Activated naive CD8-positive, alpha-beta T cell treated with anti-CD3 and anti-CD28 coated beads, Interleukin-2, amount 50 U/mL, for 24 hours (primary cell): ENCODE measurements around the gene NR1D1.

ENCODE experiments used
- ATAC-seq: fragments of 150-1000 bp; cut with Tn5 transposase; one replicate; pipeline ENCODE4 v1.10.0; 2021
- DNase-seq: peaks from one replicate; pipeline ENCODE4 v3.0.0; 2021
- H3K27ac Mint-ChIP-seq: one replicate; pipeline ENCODE4 v1.8.0; 2021; ENCODE audit warnings: mild to moderate bottlenecking, mixed read lengths
- H3K27me3 Mint-ChIP-seq: one replicate; pipeline ENCODE4 v1.8.0; 2021; ENCODE audit warnings: mixed read lengths
- H3K36me3 Mint-ChIP-seq: one replicate; pipeline ENCODE4 v1.8.0; 2021; ENCODE audit warnings: low read depth, mixed read lengths
- H3K4me1 Mint-ChIP-seq: one replicate; pipeline ENCODE4 v1.8.0; 2021; ENCODE audit warnings: mixed read lengths
- H3K4me3 Mint-ChIP-seq: one replicate; pipeline ENCODE4 v1.8.0; 2021; ENCODE audit warnings: mild to moderate bottlenecking, moderate library complexity, mixed read lengths
- H3K9me3 Mint-ChIP-seq: one replicate; pipeline ENCODE4 v1.8.0; 2021; ENCODE audit warnings: mixed read lengths

The NR1D1 gene

DNA sequence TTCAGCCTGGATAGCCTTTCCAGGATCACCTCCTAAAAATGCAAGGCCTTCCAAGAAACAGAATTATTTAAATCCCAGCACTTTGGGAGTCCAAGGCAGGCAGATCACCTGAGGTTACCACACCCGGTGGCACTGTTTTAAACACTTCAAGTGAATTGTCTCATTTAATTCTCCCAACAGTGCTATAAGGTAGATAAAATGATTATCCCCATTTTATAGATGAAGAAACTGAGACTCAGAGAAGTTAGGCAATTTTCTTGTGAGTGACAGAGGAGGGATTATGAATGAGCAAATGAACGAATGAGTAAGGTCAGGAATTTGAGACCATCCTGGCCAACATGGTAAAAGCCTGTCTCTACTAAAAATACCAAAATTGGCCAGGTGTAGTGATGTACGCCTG lies 20.8 kb downstream of the NR1D1 start:
- Mint-ChIP-seq H3K27ac (no peak overlapping the region), H3K4me1 (peaks cover 20% of the 10 kb centered on the region), H3K27me3 (no peaks in the 10 kb centered on the region), H3K36me3 (peaks cover 2% of the 10 kb centered on the region), H3K4me3 (no peak overlapping the region), H3K9me3 (no peaks in the 10 kb centered on the region)
- DNase-seq (no peak), ATAC-seq (no peak)

DNA sequence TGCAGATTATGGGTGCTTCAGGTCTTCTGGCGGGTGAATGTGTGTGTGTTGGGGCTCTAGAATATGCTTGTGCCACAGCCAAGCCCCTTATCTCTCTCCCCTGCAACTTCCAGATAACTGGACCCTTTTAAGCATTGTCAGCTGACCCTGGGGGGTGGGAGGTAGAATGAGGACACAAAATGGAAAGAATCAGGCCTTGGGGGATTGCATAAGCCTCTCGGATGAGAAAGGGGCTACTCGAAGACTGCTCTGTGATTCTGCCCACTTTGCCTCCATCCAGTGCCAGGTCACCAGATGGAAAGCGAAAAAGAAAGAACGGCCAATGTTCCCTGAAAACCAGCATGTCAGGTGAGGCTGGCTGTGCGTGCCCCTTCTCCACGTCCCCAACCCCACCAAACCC lies 23.8 kb downstream of the NR1D1 start:
- Mint-ChIP-seq H3K27me3 (no peaks in the 10 kb centered on the region), H3K4me1 (peaks cover 31% of the 10 kb centered on the region), H3K36me3 (no peaks in the 10 kb centered on the region), H3K27ac (no peak overlapping the region), H3K4me3 (no peak overlapping the region), H3K9me3 (no peaks in the 10 kb centered on the region)
- DNase-seq, result no peak
- ATAC-seq, result no peak

GRCh38 chr17:40075942-40076498 lies 24.4 kb downstream of the NR1D1 start:
- H3K27me3 Mint-ChIP-seq, result no peaks in the 10 kb centered on the region
- no peak for ATAC-seq
- no peak for DNase-seq
- no peak overlapping the region for H3K4me3 Mint-ChIP-seq
- H3K9me3 Mint-ChIP-seq, result no peaks in the 10 kb centered on the region
- H3K27ac Mint-ChIP-seq, result peak overlapping the region; percentile 60
- no peaks in the 10 kb centered on the region for H3K36me3 Mint-ChIP-seq
- peaks cover 37% of the 10 kb centered on the region for H3K4me1 Mint-ChIP-seq

GRCh38 chr17:40075201-40075941 lies 25.0 kb downstream of the NR1D1 start:
- no peaks in the 10 kb centered on the region for H3K36me3 Mint-ChIP-seq
- H3K27ac Mint-ChIP-seq, result peak overlapping the region; percentile 60
- ATAC-seq (peak; percentile 53), DNase-seq (peak; percentile 73)
- no peak overlapping the region for H3K4me3 Mint-ChIP-seq
- H3K4me1 Mint-ChIP-seq, result peaks cover 44% of the 10 kb centered on the region
- no peaks in the 10 kb centered on the region for H3K27me3 Mint-ChIP-seq
- no peaks in the 10 kb centered on the region for H3K9me3 Mint-ChIP-seq

DNA sequence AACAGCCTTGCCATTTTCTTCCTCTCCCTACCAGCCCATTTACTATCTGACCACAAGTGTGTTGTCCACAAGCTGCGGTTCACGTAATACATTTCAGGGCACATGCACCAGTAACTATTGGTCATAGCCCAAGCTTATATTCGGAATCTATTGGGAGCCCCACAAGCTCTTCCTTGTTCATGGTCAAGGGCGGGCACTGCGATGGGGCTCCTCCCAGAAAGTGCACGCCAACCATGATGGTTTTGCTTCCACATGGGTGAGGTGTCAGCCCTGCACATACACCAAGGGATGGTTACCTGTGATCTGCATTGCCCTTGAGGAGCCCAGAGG lies 25.6 kb downstream of the NR1D1 start:
- H3K4me3 Mint-ChIP-seq, result no peak overlapping the region
- H3K36me3 Mint-ChIP-seq, result no peaks in the 10 kb centered on the region
- no peaks in the 10 kb centered on the region for H3K27me3 Mint-ChIP-seq
- H3K4me1 Mint-ChIP-seq, result peaks cover 49% of the 10 kb centered on the region
- H3K9me3 Mint-ChIP-seq, result no peaks in the 10 kb centered on the region
- no peak overlapping the region for H3K27ac Mint-ChIP-seq
- ATAC-seq, result no peak
- DNase-seq, result no peak

DNA sequence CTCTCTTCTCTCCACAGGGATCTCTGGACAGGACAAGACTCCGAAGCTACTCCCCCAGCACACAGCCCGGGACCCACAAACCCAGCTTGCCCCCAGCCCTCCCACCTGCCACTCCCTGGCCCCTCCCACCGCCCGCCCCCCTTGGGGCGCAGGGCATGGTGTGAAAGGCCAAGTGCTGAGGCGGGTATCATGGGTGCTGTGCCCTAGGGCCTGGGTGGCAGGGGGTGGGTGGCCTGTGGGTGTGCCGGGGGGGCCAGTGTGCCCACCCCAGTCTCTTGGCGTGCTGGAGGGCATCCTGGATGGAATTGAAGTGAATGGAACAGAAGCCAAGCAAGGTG lies 26.2 kb downstream of the NR1D1 start:
- H3K27ac Mint-ChIP-seq, result no peak overlapping the region
- ATAC-seq, result no peak
- no peaks in the 10 kb centered on the region for H3K36me3 Mint-ChIP-seq
- H3K4me1 Mint-ChIP-seq, result peaks cover 56% of the 10 kb centered on the region
- no peaks in the 10 kb centered on the region for H3K9me3 Mint-ChIP-seq
- H3K4me3 Mint-ChIP-seq, result no peak overlapping the region
- no peak for DNase-seq
- no peaks in the 10 kb centered on the region for H3K27me3 Mint-ChIP-seq

GRCh38 chr17:40073454-40074174 lies 26.8 kb downstream of the NR1D1 start:
- ATAC-seq (no peak), DNase-seq (no peak)
- Mint-ChIP-seq H3K9me3 (no peaks in the 10 kb centered on the region), H3K27ac (no peak overlapping the region), H3K4me3 (no peak overlapping the region), H3K36me3 (no peaks in the 10 kb centered on the region), H3K27me3 (no peaks in the 10 kb centered on the region), H3K4me1 (peaks cover 61% of the 10 kb centered on the region)

DNA sequence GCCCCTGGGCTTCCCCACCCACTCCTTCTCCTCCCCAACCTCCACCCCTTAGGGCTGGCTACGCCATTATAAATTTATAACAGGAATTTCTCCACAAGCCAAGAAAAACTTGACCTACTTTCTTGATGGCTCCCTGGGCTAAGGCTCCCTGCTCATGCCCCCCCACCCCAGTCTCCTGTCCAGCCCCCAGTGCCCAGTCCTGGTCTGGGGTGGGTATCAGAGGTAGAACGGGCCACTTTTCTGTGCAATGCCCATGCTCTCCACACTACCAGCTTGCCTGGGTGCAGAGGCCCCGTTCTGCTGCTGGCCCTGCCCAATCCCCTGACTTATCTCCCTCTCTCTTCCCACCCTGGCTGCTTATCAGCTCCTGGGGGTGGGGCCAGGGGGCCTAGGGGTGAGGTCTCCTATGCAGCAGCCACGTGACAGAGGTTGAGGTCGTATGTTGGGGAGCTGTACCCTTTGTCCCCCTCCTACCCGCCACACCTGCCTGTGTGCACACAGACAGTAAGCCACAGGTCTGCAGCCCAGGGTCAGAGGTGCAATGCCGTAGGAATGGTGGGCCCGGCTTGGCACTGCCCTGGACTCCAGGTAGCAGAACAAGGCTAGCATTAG lies 27.5 kb downstream of the NR1D1 start:
- H3K36me3 Mint-ChIP-seq, result no peaks in the 10 kb centered on the region
- no peaks in the 10 kb centered on the region for H3K27me3 Mint-ChIP-seq
- no peak for ATAC-seq
- H3K4me3 Mint-ChIP-seq, result no peak overlapping the region
- H3K4me1 Mint-ChIP-seq, result peaks cover 67% of the 10 kb centered on the region
- DNase-seq, result no peak
- no peaks in the 10 kb centered on the region for H3K9me3 Mint-ChIP-seq
- no peak overlapping the region for H3K27ac Mint-ChIP-seq

- DNase-seq (no peak), ATAC-seq (no peak)
- Mint-ChIP-seq H3K9me3 (no peaks in the 10 kb centered on the region), H3K27me3 (no peaks in the 10 kb centered on the region), H3K36me3 (no peaks in the 10 kb centered on the region), H3K4me1 (peaks cover 74% of the 10 kb centered on the region), H3K4me3 (no peak overlapping the region), H3K27ac (no peak overlapping the region)
Measured at GRCh38 chr17:40072040-40072734, 28.2 kb downstream of the NR1D1 start.

DNA sequence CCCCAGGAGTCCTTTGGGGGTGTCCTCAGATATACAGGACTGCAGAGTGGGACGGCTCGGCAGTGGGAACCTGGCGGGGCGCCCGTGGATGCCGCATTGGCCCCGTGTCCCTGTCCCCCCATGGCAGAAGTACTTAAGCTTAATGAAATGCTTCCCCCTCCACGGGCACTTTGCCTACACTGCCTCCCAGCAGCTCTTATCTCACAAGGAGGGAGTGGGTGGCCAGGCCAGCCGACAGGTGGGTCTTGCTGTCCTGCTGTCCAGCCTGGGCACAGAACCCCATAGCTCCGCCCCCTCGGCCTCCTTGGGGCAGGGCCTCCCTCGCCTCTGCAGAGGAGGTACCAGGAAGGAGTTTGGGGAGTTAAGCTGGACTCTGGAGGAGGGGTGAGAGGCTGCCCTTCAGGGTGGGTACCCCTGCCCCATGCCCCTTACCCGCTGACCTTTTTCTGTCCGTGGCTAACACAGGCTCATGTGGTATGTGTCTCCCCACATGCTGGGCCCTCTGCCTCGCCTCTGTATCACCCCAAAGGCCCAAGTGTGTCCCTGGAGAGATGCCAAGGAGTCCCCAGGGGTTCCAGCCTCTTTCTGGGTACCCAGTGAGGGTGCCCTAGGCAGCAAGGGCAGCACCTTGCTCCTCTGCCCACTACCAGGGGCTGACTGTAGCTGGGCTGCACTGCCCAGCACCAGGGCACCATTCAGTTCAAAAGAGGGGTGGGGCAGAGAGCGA lies 28.9 kb downstream of the NR1D1 start:
- no peaks in the 10 kb centered on the region for H3K9me3 Mint-ChIP-seq
- H3K4me1 Mint-ChIP-seq, result peaks cover 74% of the 10 kb centered on the region
- H3K4me3 Mint-ChIP-seq, result no peak overlapping the region
- peak overlapping the region; percentile 95 for H3K27ac Mint-ChIP-seq
- no peaks in the 10 kb centered on the region for H3K36me3 Mint-ChIP-seq
- DNase-seq, result no peak
- ATAC-seq, result no peak
- H3K27me3 Mint-ChIP-seq, result no peaks in the 10 kb centered on the region

DNA sequence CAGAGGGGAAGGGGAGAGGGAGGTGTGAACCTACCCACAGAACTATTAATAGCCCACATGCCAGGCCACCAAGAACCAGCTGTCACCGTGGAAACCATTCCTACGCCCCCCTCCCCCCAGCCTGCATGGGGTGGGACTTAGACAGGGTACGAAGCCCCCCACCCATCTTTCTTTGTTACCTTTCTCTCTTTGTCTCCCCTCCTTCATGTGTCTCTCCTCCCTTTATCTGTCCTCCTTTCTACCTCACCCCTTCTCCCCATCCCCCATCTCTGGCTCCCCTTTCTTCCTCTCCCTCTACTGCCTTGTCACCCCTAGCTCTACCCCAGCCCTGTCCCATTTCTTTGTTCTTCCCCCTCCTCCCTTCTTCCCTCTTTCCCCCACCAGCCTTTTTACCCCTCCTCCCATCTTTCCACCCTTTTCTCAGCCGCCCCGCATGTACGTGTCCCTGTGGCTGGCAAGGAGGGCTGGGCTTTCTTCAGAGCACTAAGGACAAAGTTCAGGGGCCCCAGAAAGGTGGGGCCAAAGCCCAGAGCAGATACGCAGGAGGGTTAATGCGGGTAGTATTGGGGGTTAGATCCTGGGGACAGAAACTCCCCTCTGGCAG lies 29.6 kb downstream of the NR1D1 start:
- H3K4me3 Mint-ChIP-seq, result peak overlapping the region; percentile 26
- no peak for ATAC-seq

DNA sequence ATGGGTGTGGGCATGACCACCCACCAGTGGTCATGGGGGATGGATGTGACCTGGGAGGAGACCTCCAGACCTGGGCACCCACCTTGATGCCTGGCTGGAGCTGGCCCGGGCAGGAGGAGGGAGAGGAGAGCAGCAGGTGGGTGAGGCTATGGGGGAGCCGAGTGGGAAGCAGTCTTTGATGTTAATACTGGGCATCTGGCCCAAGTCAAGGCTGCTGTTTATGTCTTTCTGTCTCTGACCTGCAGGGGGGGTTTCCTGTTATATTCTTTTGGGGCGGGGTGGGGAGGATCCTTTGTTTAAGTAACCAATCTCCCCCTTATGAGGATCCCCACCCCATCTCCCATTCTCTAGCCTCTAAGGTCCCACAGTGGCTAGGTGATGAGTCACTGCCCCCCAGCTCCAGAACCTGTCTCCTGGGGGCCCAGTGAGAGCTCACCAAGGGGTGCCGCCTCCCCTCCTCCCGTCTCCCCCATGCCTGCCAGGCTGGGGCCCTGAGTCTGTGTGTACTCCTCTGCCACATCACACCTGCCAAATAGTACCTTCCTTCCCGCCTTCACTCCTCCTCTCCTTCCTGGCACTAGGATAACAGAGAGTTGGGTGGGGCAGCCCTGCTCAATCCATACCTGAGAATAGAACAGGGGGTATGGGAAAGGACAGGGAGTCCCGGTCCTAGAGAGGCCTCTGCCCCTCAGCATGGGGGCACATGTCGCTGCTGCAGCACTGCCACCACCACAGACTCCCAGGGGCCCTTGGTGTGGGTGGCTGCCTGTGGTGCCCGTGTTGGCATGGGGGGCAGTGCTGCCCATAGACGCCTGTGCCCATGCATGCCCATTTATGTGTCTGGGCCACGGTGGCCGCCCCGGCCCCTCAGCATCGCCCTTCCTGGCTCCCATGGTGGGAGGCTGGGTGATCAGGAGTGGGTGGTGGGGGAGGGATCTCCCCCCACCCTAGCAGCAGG lies 30.4 kb downstream of the NR1D1 start:
- Mint-ChIP-seq H3K9me3 (no peaks in the 10 kb centered on the region), H3K27ac (peak overlapping the region; percentile 95), H3K4me1 (peaks cover 66% of the 10 kb centered on the region), H3K27me3 (no peaks in the 10 kb centered on the region), H3K36me3 (no peaks in the 10 kb centered on the region), H3K4me3 (peak overlapping the region; percentile 80)
- ATAC-seq, result peak; percentile 58
- peak; percentile 47 for DNase-seq

More for the DNA sequence above, 29.6 kb downstream of the NR1D1 start:
- no peak for DNase-seq
- Mint-ChIP-seq H3K36me3 (no peaks in the 10 kb centered on the region), H3K27ac (peak overlapping the region; percentile 95), H3K4me1 (peaks cover 70% of the 10 kb centered on the region), H3K9me3 (no peaks in the 10 kb centered on the region), H3K27me3 (no peaks in the 10 kb centered on the region)
